Astrocyte (in vitro differentiated cells and primary cell): ENCODE results near the gene METTL3. TPM values are rescaled to one million over a fixed set of nuclear protein-coding genes. Genes with fewer than 3 reads are reported as not detected.

Source experiments
- DNase-seq: peaks from one replicate; pipeline ENCODE4 v3.0.0-alpha.2; 2010; ENCODE audit warnings: low read depth
- FAIRE-seq: peaks from 2 replicates; lab custom pipeline; 2011; peaks lifted over from hg19 to GRCh38; lab: Jason Lieb, UNC
- H2AFZ ChIP-seq: 2 replicates; pipeline ENCODE4 v1.6.0; 2012; ENCODE audit warnings: low read depth, low read length, inconsistent platforms
- H3K27ac ChIP-seq: 2 replicates; pipeline ENCODE4 v1.5.1; 2011; ENCODE audit warnings: low read depth, low read length, inconsistent platforms
- H3K27me3 ChIP-seq: 2 replicates; pipeline ENCODE4 v1.6.0; 2011; ENCODE audit warnings: low read length, inconsistent platforms; ENCODE audit not compliant: insufficient read depth
- H3K36me3 ChIP-seq: 2 replicates; pipeline ENCODE4 v1.5.1; 2011; ENCODE audit warnings: low read length, inconsistent platforms; ENCODE audit not compliant: insufficient read depth
- H3K4me1 ChIP-seq: 2 replicates; pipeline ENCODE4 v1.5.1; 2011; ENCODE audit warnings: low read length, inconsistent platforms; ENCODE audit not compliant: insufficient read depth
- H3K4me2 ChIP-seq: 2 replicates; pipeline ENCODE4 v1.6.0; 2012; ENCODE audit warnings: low read length, inconsistent platforms
- H3K4me3 ChIP-seq: 2 replicates; pipeline ENCODE4 v1.5.1; 2011; ENCODE audit warnings: low read depth, mild to moderate bottlenecking, low read length, inconsistent platforms; ENCODE audit not compliant: insufficient read depth
- H3K79me2 ChIP-seq: 2 replicates; pipeline ENCODE4 v1.6.0; 2012; ENCODE audit warnings: mild to moderate bottlenecking, low read length, inconsistent platforms; ENCODE audit not compliant: insufficient read depth
- H3K9ac ChIP-seq: 2 replicates; pipeline ENCODE4 v1.6.0; 2012; ENCODE audit warnings: mild to moderate bottlenecking, low read length, inconsistent platforms
- H3K9me3 ChIP-seq: 2 replicates; pipeline ENCODE4 v1.5.1; 2012; ENCODE audit warnings: low read depth, mild to moderate bottlenecking, low read length, inconsistent platforms; ENCODE audit not compliant: insufficient read depth
- H4K20me1 ChIP-seq: 2 replicates; pipeline ENCODE4 v1.6.0; 2012; ENCODE audit warnings: low read length, inconsistent platforms; ENCODE audit not compliant: insufficient read depth
- H3K27ac Mint-ChIP-seq: one replicate; pipeline ENCODE4 v1.8.0; 2021; ENCODE audit warnings: mild to moderate bottlenecking, mixed read lengths; ENCODE audit not compliant: unreplicated experiment
- H3K27me3 Mint-ChIP-seq: one replicate; pipeline ENCODE4 v1.8.0; 2021; ENCODE audit warnings: low read depth, mixed read lengths; ENCODE audit not compliant: unreplicated experiment
- H3K36me3 Mint-ChIP-seq: one replicate; pipeline ENCODE4 v1.8.0; 2021; ENCODE audit warnings: low read depth, mixed read lengths; ENCODE audit not compliant: unreplicated experiment
- H3K4me1 Mint-ChIP-seq: one replicate; pipeline ENCODE4 v1.8.0; 2021; ENCODE audit warnings: low read depth, mixed read lengths; ENCODE audit not compliant: unreplicated experiment
- H3K4me3 Mint-ChIP-seq: one replicate; pipeline ENCODE4 v1.8.0; 2021; ENCODE audit warnings: mild to moderate bottlenecking, moderate library complexity, mixed read lengths; ENCODE audit not compliant: unreplicated experiment
- H3K9me3 Mint-ChIP-seq: one replicate; pipeline ENCODE4 v1.8.0; 2021; ENCODE audit warnings: mild to moderate bottlenecking, mixed read lengths; ENCODE audit not compliant: unreplicated experiment
- EZH2 ChIP-seq: IDR thresholded peaks from 2 replicates; pipeline ENCODE4 v1.6.1; 2012; ENCODE audit warnings: mild to moderate bottlenecking, low read length, inconsistent platforms; ENCODE audit not compliant: insufficient read depth
- total RNA-seq: library from RNA; stranded (reverse); gene quantifications from 2 replicates; pipeline ENCODE4 v1.2.1, GENCODE V29; 2021
- TF ChIP-seq, protein P1 (sequence below): IDR thresholded peaks from 2 replicates; pipeline ENCODE4 v1.5.1; 2011; ENCODE audit warnings: low read depth, mild to moderate bottlenecking, inconsistent platforms, low read length, moderate library complexity; ENCODE audit not compliant: insufficient read depth

Gene METTL3
- total RNA-seq, 1 donor from 2014 or later = 44.0 TPM

DNA sequence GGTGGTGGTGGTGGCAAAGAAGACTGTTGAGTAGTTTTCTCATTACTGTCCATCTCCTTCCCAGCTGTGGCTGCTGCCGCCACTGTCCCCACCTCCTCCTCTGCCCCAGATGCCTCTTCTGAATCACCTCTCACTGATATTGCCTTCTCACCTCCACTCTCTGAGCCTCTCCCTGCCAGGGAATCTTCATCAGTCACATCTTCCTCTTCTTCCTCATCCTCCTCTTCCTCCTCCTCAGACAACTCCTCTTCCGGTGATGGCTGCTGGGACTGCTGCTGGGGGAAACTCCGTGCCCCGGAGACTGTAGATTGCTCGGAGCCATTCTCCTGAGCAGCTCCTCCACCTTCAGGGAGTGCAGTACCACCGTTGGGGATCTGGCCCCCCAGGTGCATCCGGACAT, 12.1 kb upstream of the METTL3 start:
- no peak overlapping the region for H3K4me2 ChIP-seq

DNA sequence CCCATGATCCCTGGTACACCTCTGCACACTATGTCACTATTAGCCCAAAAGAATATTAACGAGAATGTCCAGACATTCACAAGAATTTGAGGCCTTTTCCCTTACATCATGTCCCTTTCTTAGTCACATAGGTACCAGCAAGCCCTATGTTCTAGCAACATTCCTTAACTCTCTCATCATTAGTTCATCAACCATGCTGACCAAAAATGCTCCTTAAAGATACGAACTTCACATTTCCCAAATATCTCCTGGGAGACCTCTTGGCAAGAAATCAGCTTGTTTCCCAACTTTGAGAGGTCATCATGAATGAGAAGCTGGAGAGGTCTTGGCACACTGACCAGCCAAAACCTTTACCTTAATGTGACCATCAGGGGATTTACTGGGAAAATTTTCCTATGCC, 10.4 kb upstream of the METTL3 start:
- Histone ChIP-seq H3K36me3 (no peaks in the 10 kb centered on the region), H3K27me3 (no peaks in the 10 kb centered on the region), H3K4me3 (no peak overlapping the region), H3K4me2 (no peak overlapping the region), H4K20me1 (no peaks in the 10 kb centered on the region), H2AFZ (no peak overlapping the region), H3K4me1 (peaks cover 17% of the 10 kb centered on the region), H3K79me2 (peaks cover 4% of the 10 kb centered on the region), H3K9ac (no peak overlapping the region), H3K9me3 (no peaks in the 10 kb centered on the region), H3K27ac (peak overlapping the region; percentile 28)
- no peak for TF ChIP-seq EZH2
- TF ChIP-seq, protein P1, sequence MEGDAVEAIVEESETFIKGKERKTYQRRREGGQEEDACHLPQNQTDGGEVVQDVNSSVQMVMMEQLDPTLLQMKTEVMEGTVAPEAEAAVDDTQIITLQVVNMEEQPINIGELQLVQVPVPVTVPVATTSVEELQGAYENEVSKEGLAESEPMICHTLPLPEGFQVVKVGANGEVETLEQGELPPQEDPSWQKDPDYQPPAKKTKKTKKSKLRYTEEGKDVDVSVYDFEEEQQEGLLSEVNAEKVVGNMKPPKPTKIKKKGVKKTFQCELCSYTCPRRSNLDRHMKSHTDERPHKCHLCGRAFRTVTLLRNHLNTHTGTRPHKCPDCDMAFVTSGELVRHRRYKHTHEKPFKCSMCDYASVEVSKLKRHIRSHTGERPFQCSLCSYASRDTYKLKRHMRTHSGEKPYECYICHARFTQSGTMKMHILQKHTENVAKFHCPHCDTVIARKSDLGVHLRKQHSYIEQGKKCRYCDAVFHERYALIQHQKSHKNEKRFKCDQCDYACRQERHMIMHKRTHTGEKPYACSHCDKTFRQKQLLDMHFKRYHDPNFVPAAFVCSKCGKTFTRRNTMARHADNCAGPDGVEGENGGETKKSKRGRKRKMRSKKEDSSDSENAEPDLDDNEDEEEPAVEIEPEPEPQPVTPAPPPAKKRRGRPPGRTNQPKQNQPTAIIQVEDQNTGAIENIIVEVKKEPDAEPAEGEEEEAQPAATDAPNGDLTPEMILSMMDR = no peak
- no peak for FAIRE-seq
- Mint-ChIP-seq H3K4me1 (peaks cover 25% of the 10 kb centered on the region), H3K4me3 (no peak overlapping the region), H3K36me3 (peaks cover 18% of the 10 kb centered on the region), H3K9me3 (peaks cover 2% of the 10 kb centered on the region), H3K27me3 (no peaks in the 10 kb centered on the region), H3K27ac (peak overlapping the region; percentile 75)
- peak; percentile 87 for DNase-seq

More for the DNA sequence above, 12.1 kb upstream of the METTL3 start:
- Mint-ChIP-seq H3K27me3 (no peaks in the 10 kb centered on the region), H3K36me3 (peaks cover 18% of the 10 kb centered on the region), H3K9me3 (peaks cover 2% of the 10 kb centered on the region), H3K4me1 (peaks cover 31% of the 10 kb centered on the region), H3K27ac (no peak overlapping the region), H3K4me3 (peak overlapping the region; percentile 58)
- H3K4me1 ChIP-seq = peaks cover 17% of the 10 kb centered on the region
- no peak overlapping the region for H3K9ac ChIP-seq
- no peak overlapping the region for H3K4me3 ChIP-seq
- TF ChIP-seq EZH2 = no peak
- TF ChIP-seq, protein P1 = no peak
- no peak overlapping the region for H3K27ac ChIP-seq
- DNase-seq (no peak), FAIRE-seq (no peak)
- H2AFZ ChIP-seq = no peak overlapping the region
- no peaks in the 10 kb centered on the region for H4K20me1 ChIP-seq
- H3K36me3 ChIP-seq = no peaks in the 10 kb centered on the region
- no peaks in the 10 kb centered on the region for H3K27me3 ChIP-seq
- no peaks in the 10 kb centered on the region for H3K9me3 ChIP-seq
- H3K79me2 ChIP-seq = peaks cover 4% of the 10 kb centered on the region

DNA sequence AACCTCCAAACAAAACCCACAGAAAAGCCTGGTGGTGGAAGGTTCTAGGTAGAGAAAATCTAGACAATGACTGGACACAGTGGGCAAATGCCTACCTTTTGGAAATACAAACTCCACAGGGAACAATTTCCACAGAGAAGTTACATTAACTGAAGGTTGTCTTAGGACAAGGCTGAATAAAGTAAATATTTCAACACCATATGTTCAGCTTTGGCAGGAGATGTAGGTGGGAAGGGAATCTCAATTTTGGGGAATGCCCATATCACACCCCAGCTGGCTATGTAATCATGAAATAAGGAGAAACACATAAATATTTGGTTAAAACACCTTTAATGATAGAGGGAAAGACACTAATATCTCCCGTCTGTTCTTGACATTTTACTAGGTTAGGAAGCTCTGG, 9.6 kb upstream of the METTL3 start:
- no peak overlapping the region for H3K4me2 ChIP-seq
- no peak overlapping the region for H3K4me3 ChIP-seq
- Mint-ChIP-seq H3K36me3 (peaks cover 18% of the 10 kb centered on the region), H3K4me3 (peak overlapping the region; percentile 30), H3K27ac (peak overlapping the region; percentile 54), H3K27me3 (no peaks in the 10 kb centered on the region), H3K4me1 (peaks cover 25% of the 10 kb centered on the region), H3K9me3 (peaks cover 2% of the 10 kb centered on the region)
- TF ChIP-seq, protein P1 = no peak
- no peak for TF ChIP-seq EZH2
- FAIRE-seq (no peak), DNase-seq (no peak)
- peaks cover 17% of the 10 kb centered on the region for H3K4me1 ChIP-seq
- H4K20me1 ChIP-seq = no peaks in the 10 kb centered on the region
- H2AFZ ChIP-seq = no peak overlapping the region
- H3K79me2 ChIP-seq = peaks cover 4% of the 10 kb centered on the region
- no peak overlapping the region for H3K9ac ChIP-seq
- peak overlapping the region; percentile 42 for H3K27ac ChIP-seq
- H3K27me3 ChIP-seq = no peaks in the 10 kb centered on the region
- H3K9me3 ChIP-seq = no peaks in the 10 kb centered on the region
- H3K36me3 ChIP-seq = no peaks in the 10 kb centered on the region
